ENCODE results near the gene MRPL48. TPM values are rescaled to one million over a fixed set of nuclear protein-coding genes. Genes with fewer than 3 reads are reported as not detected.

MRPL48 gene
- total and polyA plus RNA-seq, 4 donors, result 12.6 to 34.1 (median 20.0) TPM

GRCh38 chr11:73800276-73800806 lies 12.7 kb downstream of the MRPL48 start:
- Histone ChIP-seq H3K4me1 (ENCODE audit: control insufficient read depth in 4 of 4, insufficient read depth in 4 of 4, low read length in 3 of 4) (no peaks in the 10 kb centered on the region), H3K9ac (ENCODE audit: low read depth in 1 of 2, low read length in 2 of 2) (no peak overlapping the region), H3K9me3 (ENCODE audit: control insufficient read depth in 4 of 4, low read length in 3 of 4) (no peaks in the 10 kb centered on the region), H3K4me3 (ENCODE audit: low read depth in 1 of 3, low read length in 3 of 3) (no peak overlapping the region), H3K36me3 (ENCODE audit: control insufficient read depth in 4 of 4, insufficient read depth in 3 of 4, low read depth in 1 of 4, low read length in 3 of 4) (peaks cover 0 to 2% (median 0%) of the 10 kb centered on the region in 4 donors), H3K27me3 (ENCODE audit: control insufficient read depth in 4 of 4, insufficient read depth in 4 of 4, low read length in 3 of 4) (no peaks in the 10 kb centered on the region), H3K27ac (ENCODE audit: low read depth in 1 of 2, low read length in 2 of 2) (no peak overlapping the region)
- WGBS, result 89% methylated on average over 4 of the region's 4 CpGs
- DNase-seq (ENCODE audit: low spot score), result no peak
- TF ChIP-seq YY1 (IDR thresholded peaks at IDR 0.05) (no peak), HNF4A (conservative IDR thresholded peaks at IDR 0.05) (no peak), MAX (IDR thresholded peaks at IDR 0.05) (no peak), REST (IDR thresholded peaks at IDR 0.05) (no peak), RAD21 (IDR thresholded peaks at IDR 0.05) (no peak), ATF3 (IDR thresholded peaks at IDR 0.05) (no peak), EGR1 (IDR thresholded peaks at IDR 0.05; ENCODE audit: low read depth in 2 of 2) (no peak), CTCF (IDR thresholded peaks at IDR 0.05; ENCODE audit: low read depth, low read length, missing input control) (no peak), ZBTB33 (IDR thresholded peaks at IDR 0.05) (no peak), RXRA (IDR thresholded peaks at IDR 0.05) (no peak), FOXA1 (IDR thresholded peaks at IDR 0.05) (no peak), TAF1 (conservative IDR thresholded peaks at IDR 0.05) (no peak), HNF4G (IDR thresholded peaks at IDR 0.05) (no peak), JUND (IDR thresholded peaks at IDR 0.05) (no peak), GABPA (IDR thresholded peaks at IDR 0.05 in 1 of 2, conservative IDR thresholded peaks at IDR 0.05 in 1 of 2) (no peak), NR2F2 (IDR thresholded peaks at IDR 0.05) (no peak), FOXA2 (IDR thresholded peaks at IDR 0.05) (no peak), SP1 (IDR thresholded peaks at IDR 0.05) (no peak)
